Activated CD8-positive, alpha-beta T cell treated with anti-CD3 and anti-CD28 coated beads for 36 hours (primary cell): Measurements from ENCODE around the gene SLMAP. TPM values are rescaled to one million over a fixed set of nuclear protein-coding genes. Genes with fewer than 3 reads are reported as not detected.

ENCODE experiments used
- ATAC-seq: fragments of 200-7000 bp; cut with Tn5 transposase; one replicate; pipeline ENCODE4 v1.10.0; 2021; ENCODE audit warnings: mild to moderate bottlenecking, moderate library complexity
- CTCF ChIA-PET: fragments of 350-600 bp; sonication (Branson Sonifier 250); formaldehyde crosslinking; loops from one replicate; lab custom pipeline; 2021; ENCODE audit warnings: antibody characterized with exemption; lab: Charles Lee
- POLR2A ChIA-PET: fragments of 350-600 bp; sonication (Branson Sonifier 250); formaldehyde crosslinking; loops from one replicate; lab custom pipeline; 2021; ENCODE audit warnings: antibody characterized with exemption; lab: Charles Lee
- DNase-seq: peaks from one replicate; pipeline ENCODE4 v3.0.0-alpha.2; 2020
- H3K27ac Mint-ChIP-seq: one replicate; pipeline ENCODE4 v1.8.0; 2021; ENCODE audit warnings: mild to moderate bottlenecking, mixed read lengths
- H3K27me3 Mint-ChIP-seq: one replicate; pipeline ENCODE4 v1.8.0; 2021; ENCODE audit warnings: mixed read lengths
- H3K36me3 Mint-ChIP-seq: one replicate; pipeline ENCODE4 v1.8.0; 2021; ENCODE audit warnings: low read depth, mixed read lengths
- H3K4me1 Mint-ChIP-seq: one replicate; pipeline ENCODE4 v1.8.0; 2021; ENCODE audit warnings: low read depth, mixed read lengths
- H3K4me3 Mint-ChIP-seq: one replicate; pipeline ENCODE4 v1.8.0; 2021; ENCODE audit warnings: mild to moderate bottlenecking, moderate library complexity, mixed read lengths
- H3K9me3 Mint-ChIP-seq: one replicate; pipeline ENCODE4 v1.8.0; 2021; ENCODE audit warnings: mixed read lengths
- CTCF ChIP-seq: fragments of 200-600 bp; IDR thresholded peaks from one replicate; pipeline ENCODE4 v1.8.0; 2022; ENCODE audit warnings: antibody characterized with exemption, mild to moderate bottlenecking
- intact Hi-C: fragments of 100-400 bp; cut with micrococcal nuclease; formaldehyde crosslinking; loops from one replicate; pipeline ENCODE4 v1.10.0; 2022
- total RNA-seq, 2 experiments: library from RNA; stranded (reverse); gene quantifications; one replicate each; pipeline ENCODE4 v1.2.3, GENCODE V29; 2021

Gene SLMAP
- total RNA-seq, 2 experiments from 2014 or later: 45.8 to 47.3 TPM

GRCh38 chr3:57737840-57738239, 18.3 kb upstream of the SLMAP start:
- Mint-ChIP-seq H3K9me3 (no peaks in the 10 kb centered on the region), H3K4me3 (no peak overlapping the region), H3K36me3 (no peaks in the 10 kb centered on the region), H3K4me1 (no peaks in the 10 kb centered on the region), H3K27me3 (no peaks in the 10 kb centered on the region), H3K27ac (no peak overlapping the region)
- POLR2A ChIA-PET: no interaction called here
- TF ChIP-seq CTCF: no peak
- DNase-seq (no peak), ATAC-seq (no peak)
- CTCF ChIA-PET: no interaction called here
- intact Hi-C loops: no loop called here

DNA sequence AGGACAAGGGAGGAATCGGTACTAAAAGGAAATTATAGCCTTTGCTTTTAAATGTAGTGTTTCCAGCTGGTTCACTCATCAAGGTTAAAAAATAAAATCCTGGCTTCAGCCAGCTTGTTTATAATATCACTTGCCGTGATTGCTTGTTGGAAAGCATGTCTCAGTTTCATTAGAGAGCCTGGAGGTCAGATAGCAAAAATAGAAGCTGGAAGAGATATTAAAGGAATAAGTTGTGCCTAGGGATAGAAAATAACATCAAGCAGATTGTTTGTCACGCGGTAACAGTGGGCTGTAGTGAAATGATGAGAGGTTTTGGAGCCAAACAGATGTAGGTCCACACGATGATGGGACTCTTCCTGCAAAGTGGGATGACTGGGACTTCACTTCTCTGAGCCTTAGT, 17.7 kb upstream of the SLMAP start:
- no peaks in the 10 kb centered on the region for H3K27me3 Mint-ChIP-seq
- H3K4me3 Mint-ChIP-seq: no peak overlapping the region
- ATAC-seq: no peak
- no peaks in the 10 kb centered on the region for H3K36me3 Mint-ChIP-seq
- no peaks in the 10 kb centered on the region for H3K4me1 Mint-ChIP-seq
- intact Hi-C loops: no loop called here
- DNase-seq: no peak
- POLR2A ChIA-PET: no interaction called here
- no peak overlapping the region for H3K27ac Mint-ChIP-seq
- H3K9me3 Mint-ChIP-seq: no peaks in the 10 kb centered on the region
- TF ChIP-seq CTCF: no peak
- CTCF ChIA-PET: no interaction called here

- no peaks in the 10 kb centered on the region for H3K36me3 Mint-ChIP-seq
- no peak overlapping the region for H3K4me3 Mint-ChIP-seq
- no peak for TF ChIP-seq CTCF
- CTCF ChIA-PET: no interaction called here
- POLR2A ChIA-PET: interaction anchor here (1.0 kb wide), 1 partner anchor 11 kb away, joined by 3 read pairs; no protein-coding TSS in a partner anchor
- ATAC-seq: no peak
- H3K9me3 Mint-ChIP-seq: no peaks in the 10 kb centered on the region
- intact Hi-C loops: no loop called here
- H3K4me1 Mint-ChIP-seq: no peaks in the 10 kb centered on the region
- no peak for DNase-seq
- H3K27ac Mint-ChIP-seq: no peak overlapping the region
- no peaks in the 10 kb centered on the region for H3K27me3 Mint-ChIP-seq
Observed at GRCh38 chr3:57740027-57740426, 16.1 kb upstream of the SLMAP start.

- no peaks in the 10 kb centered on the region for H3K4me1 Mint-ChIP-seq
- H3K36me3 Mint-ChIP-seq: no peaks in the 10 kb centered on the region
- no peak overlapping the region for H3K27ac Mint-ChIP-seq
- no peak overlapping the region for H3K4me3 Mint-ChIP-seq
- CTCF ChIA-PET: no interaction called here
- H3K27me3 Mint-ChIP-seq: no peaks in the 10 kb centered on the region
- DNase-seq (no peak), ATAC-seq (no peak)
- POLR2A ChIA-PET: no interaction called here
- TF ChIP-seq CTCF: no peak
- no peaks in the 10 kb centered on the region for H3K9me3 Mint-ChIP-seq
- intact Hi-C loops: no loop called here
Observed at GRCh38 chr3:57743496-57743895, 12.6 kb upstream of the SLMAP start.

DNA sequence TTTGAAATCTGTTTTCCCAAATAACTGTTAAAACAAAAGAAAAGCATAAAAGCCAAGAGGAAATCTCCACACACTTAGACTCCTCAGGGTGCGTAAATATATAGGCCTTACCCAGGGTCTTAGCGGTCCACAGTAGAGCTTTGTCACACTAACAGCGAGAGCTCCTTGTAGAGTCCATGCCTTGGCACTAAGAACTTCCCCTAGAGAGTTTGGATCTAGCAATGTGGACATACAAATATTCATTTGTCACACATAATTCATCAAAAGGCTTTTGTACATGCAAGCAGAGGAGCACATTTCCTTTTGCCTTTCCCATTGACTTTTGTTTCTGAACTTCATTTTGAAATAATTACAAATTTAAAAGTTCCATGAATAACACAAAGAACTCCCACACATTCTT, 11.0 kb upstream of the SLMAP start:
- intact Hi-C loops: no loop called here
- CTCF ChIA-PET: no interaction called here
- POLR2A ChIA-PET: interaction anchor here (0.6 kb wide), 1 partner anchor 518 kb away, joined by 3 read pairs; no protein-coding TSS in a partner anchor
- Mint-ChIP-seq H3K27ac (no peak overlapping the region), H3K27me3 (no peaks in the 10 kb centered on the region), H3K4me1 (no peaks in the 10 kb centered on the region), H3K36me3 (no peaks in the 10 kb centered on the region), H3K9me3 (no peaks in the 10 kb centered on the region), H3K4me3 (no peak overlapping the region)
- ATAC-seq (no peak), DNase-seq (no peak)
- TF ChIP-seq CTCF: no peak
